PFSK-1 (cell line): Measurements from ENCODE around the gene KIAA1210.

Experiments used
- FOXP2 ChIP-seq: optimal IDR thresholded peaks from 2 replicates; pipeline ENCODE3; 2011; ENCODE audit warnings: borderline replicate concordance, control low read depth, inconsistent platforms; ENCODE audit not compliant: insufficient read depth; ENCODE audit errors: extremely low read length, extremely low read depth
- POLR2AphosphoS5 ChIP-seq: IDR thresholded peaks from 2 replicates; pipeline ENCODE4 v1.6.1; 2012; ENCODE audit warnings: low read depth, mild to moderate bottlenecking, control low read depth, low read length, moderate library complexity
- REST ChIP-seq, 2 experiments: IDR thresholded peaks; 2 replicates each; pipeline versions ENCODE4 v1.6.1 to v1.8.0; 2011 to 2012; ENCODE audit warnings: low read depth in 2 of 2, low read length in 2 of 2, control low read depth in 1 of 2, inconsistent platforms in 1 of 2, mild to moderate bottlenecking in 1 of 2, moderate library complexity in 1 of 2; ENCODE audit not compliant: insufficient read depth in 1 of 2
- SIN3A ChIP-seq: IDR thresholded peaks from 2 replicates; pipeline ENCODE4 v1.6.1; 2012; ENCODE audit warnings: mild to moderate bottlenecking, low read length, moderate library complexity, borderline replicate concordance; ENCODE audit not compliant: insufficient read depth
- TAF1 ChIP-seq: IDR thresholded peaks from 2 replicates; pipeline ENCODE4 v1.6.1; 2012; ENCODE audit warnings: low read length, control low read depth, borderline replicate concordance; ENCODE audit not compliant: insufficient read depth

The KIAA1210 gene

DNA sequence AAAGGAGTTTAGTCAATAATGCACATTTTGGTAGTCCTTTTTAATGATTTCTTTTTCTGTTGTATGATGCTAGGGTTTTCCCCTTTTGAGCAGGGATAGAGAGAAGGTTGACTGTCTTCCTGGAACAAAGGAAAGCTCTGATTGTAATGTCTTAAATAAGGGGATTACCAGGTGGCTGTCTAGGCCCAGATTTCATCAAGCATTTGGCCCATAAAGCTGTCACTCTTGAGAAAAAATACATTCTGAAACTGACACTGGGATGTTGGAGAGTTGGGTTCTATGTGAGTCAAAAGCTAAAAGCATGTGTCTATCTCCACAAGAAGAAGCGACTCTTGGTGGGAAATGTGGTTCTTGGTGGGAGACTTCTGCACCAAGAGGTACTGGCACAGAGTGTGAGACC, 26.4 kb downstream of the KIAA1210 start:
- no peak for TF ChIP-seq SIN3A
- no peak for TF ChIP-seq TAF1

DNA sequence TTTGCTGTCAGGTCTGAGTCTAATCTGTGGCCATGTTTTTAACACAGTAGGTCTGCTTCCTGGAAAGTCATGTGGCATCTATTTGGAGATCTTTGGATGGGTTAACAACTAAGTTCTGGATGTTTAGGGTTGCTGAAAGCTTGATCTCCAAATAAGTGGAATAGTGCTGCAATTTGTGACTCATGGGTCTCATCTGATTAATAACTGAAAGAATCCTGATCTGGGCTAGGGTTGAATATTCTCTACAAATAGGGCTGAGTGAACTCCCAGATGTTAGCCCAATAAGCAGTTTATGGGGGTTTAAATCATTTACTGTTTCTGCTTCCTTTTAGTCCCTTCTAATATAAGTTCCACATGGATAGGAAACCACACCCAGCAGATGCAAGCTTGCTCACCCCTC, 31.7 kb downstream of the KIAA1210 start:
- no peak for TF ChIP-seq FOXP2
- no peak for TF ChIP-seq REST (IDR thresholded peaks at IDR 0.05; ENCODE audit: insufficient read depth in 1 of 2, low read depth in 2 of 2, low read length in 2 of 2)

- TF ChIP-seq REST (IDR thresholded peaks at IDR 0.05; ENCODE audit: insufficient read depth in 1 of 2, low read depth in 2 of 2, low read length in 2 of 2), result no peak
These were observed 32.8 kb downstream of the KIAA1210 start for GRCh38 chrX:119094819-119095218.

GRCh38 chrX:119093991-119094735, 33.4 kb downstream of the KIAA1210 start:
- TF ChIP-seq POLR2AphosphoS5 (no peak), REST (IDR thresholded peaks at IDR 0.05; ENCODE audit: insufficient read depth in 1 of 2, low read depth in 2 of 2, low read length in 2 of 2) (no peak), SIN3A (no peak), FOXP2 (no peak), TAF1 (no peak)

DNA sequence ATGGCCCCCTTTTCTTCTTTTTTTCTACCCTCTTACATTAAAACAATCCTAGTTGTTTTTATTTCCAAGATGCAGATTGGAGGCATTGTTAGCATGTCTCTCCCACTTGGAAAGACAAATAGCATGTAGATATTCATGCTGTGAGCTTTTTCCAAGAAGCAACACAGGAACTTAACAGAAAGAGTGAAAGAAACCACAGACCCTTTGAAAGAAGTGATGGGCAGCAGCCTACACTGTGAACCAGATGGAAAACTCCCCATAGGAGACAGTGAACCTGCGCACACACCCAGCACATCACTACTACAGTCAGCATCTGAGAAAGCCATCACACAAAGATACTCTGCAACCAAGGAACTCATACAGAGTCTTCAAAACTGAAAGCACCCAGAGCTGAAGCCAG, 37.0 kb downstream of the KIAA1210 start:
- TF ChIP-seq SIN3A (no peak), TAF1 (no peak), POLR2AphosphoS5 (no peak), REST (IDR thresholded peaks at IDR 0.05; ENCODE audit: insufficient read depth in 1 of 2, low read depth in 2 of 2, low read length in 2 of 2) (no peak), FOXP2 (no peak)

DNA sequence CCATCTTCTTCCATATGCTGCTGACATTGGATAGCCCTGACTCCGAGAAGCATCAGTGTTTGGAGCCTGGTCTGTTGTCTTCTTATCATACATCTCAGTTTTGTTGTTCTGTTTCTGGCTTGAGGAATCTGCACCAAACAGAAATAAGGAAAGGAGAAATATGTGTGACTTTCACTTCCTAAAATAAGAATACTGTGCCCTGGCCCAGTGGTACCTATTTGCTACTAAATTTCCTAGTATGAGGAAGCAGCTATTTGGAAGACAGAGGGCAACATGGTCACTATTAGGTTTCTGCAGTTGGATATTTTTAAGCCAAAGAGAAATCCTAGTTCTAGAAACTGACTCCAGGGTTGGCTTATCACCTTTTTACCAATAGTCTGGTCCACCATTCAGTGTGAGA, 38.0 kb downstream of the KIAA1210 start:
- TF ChIP-seq SIN3A, result no peak
- TF ChIP-seq FOXP2, result no peak
- no peak for TF ChIP-seq TAF1
- no peak for TF ChIP-seq POLR2AphosphoS5
- TF ChIP-seq REST (IDR thresholded peaks at IDR 0.05; ENCODE audit: insufficient read depth in 1 of 2, low read depth in 2 of 2, low read length in 2 of 2), result no peak
